ENCODE data around the gene BAX.

BAX gene

GRCh38 chr19:48966541-48967345 lies 12.1 kb downstream of the BAX start:
- Histone ChIP-seq H3K4me3 (ENCODE audit: low read depth, low read length) (peak overlapping the region; percentile 79), H3K27ac (no peak overlapping the region), H3K36me3 (replicated peaks) (peaks cover 53% of the 10 kb centered on the region), H3K27me3 (replicated peaks) (no peaks in the 10 kb centered on the region)
- in situ Hi-C loops (cut with HindIII; ENCODE audit: low pct_ligation_motif_present, low sequenced_read_pairs): no loop called here
- no peak for DNase-seq
- no peak for TF ChIP-seq CTCF (IDR thresholded peaks at IDR 0.05; ENCODE audit: low read depth, low read length, missing control alignments)

- no peak overlapping the region for H3K4me3 ChIP-seq (ENCODE audit: low read depth, low read length)
- no peak for DNase-seq
- H3K27ac ChIP-seq: no peak overlapping the region
- in situ Hi-C loops (cut with HindIII; ENCODE audit: low pct_ligation_motif_present, low sequenced_read_pairs): no loop called here
- H3K27me3 ChIP-seq (replicated peaks): no peaks in the 10 kb centered on the region
- no peak for TF ChIP-seq CTCF (IDR thresholded peaks at IDR 0.05; ENCODE audit: low read depth, low read length, missing control alignments)
- peaks cover 53% of the 10 kb centered on the region for H3K36me3 ChIP-seq (replicated peaks)
Measured at GRCh38 chr19:48967346-48968178, 12.9 kb downstream of the BAX start.

- in situ Hi-C loops (cut with HindIII; ENCODE audit: low pct_ligation_motif_present, low sequenced_read_pairs): no loop called here
- no peak for TF ChIP-seq CTCF (IDR thresholded peaks at IDR 0.05; ENCODE audit: low read depth, low read length, missing control alignments)
Measured at GRCh38 chr19:48968179-48968661, 13.5 kb downstream of the BAX start.

GRCh38 chr19:48968813-48969218 lies 14.1 kb downstream of the BAX start:
- Histone ChIP-seq H3K36me3 (replicated peaks) (peaks cover 60% of the 10 kb centered on the region), H3K4me3 (ENCODE audit: low read depth, low read length) (no peak overlapping the region), H3K27ac (no peak overlapping the region), H3K27me3 (replicated peaks) (no peaks in the 10 kb centered on the region)
- DNase-seq: no peak
- TF ChIP-seq CTCF (IDR thresholded peaks at IDR 0.05; ENCODE audit: low read depth, low read length, missing control alignments): no peak
- in situ Hi-C loops (cut with HindIII; ENCODE audit: low pct_ligation_motif_present, low sequenced_read_pairs): no loop called here

More at GRCh38 chr19:48968179-48968661, 13.5 kb downstream of the BAX start:
- Histone ChIP-seq H3K27ac (no peak overlapping the region), H3K36me3 (replicated peaks) (peaks cover 56% of the 10 kb centered on the region), H3K4me3 (ENCODE audit: low read depth, low read length) (no peak overlapping the region), H3K27me3 (replicated peaks) (no peaks in the 10 kb centered on the region)
- no peak for DNase-seq

- Histone ChIP-seq H3K36me3 (replicated peaks) (peaks cover 66% of the 10 kb centered on the region), H3K4me3 (ENCODE audit: low read depth, low read length) (no peak overlapping the region), H3K27me3 (replicated peaks) (no peaks in the 10 kb centered on the region), H3K27ac (no peak overlapping the region)
- no peak for TF ChIP-seq CTCF (IDR thresholded peaks at IDR 0.05; ENCODE audit: low read depth, low read length, missing control alignments)
- no peak for DNase-seq
- in situ Hi-C loops (cut with HindIII; ENCODE audit: low pct_ligation_motif_present, low sequenced_read_pairs): no loop called here
Measured at GRCh38 chr19:48969276-48970138, 14.8 kb downstream of the BAX start.

All from brain microvascular endothelial cell (primary cell).